ENCODE measurements around the gene ZNF416.

Gene ZNF416

GRCh38 chr19:57559008-57559403 is 19.7 kb downstream of the ZNF416 start:
- no peak for DNase-seq (ENCODE audit: low read depth)

GRCh38 chr19:57558525-57558924 is 20.2 kb downstream of the ZNF416 start:
- DNase-seq (ENCODE audit: low read depth): no peak

- DNase-seq (ENCODE audit: low read depth): no peak
Measured at GRCh38 chr19:57557659-57558058, 21.1 kb downstream of the ZNF416 start.

DNA sequence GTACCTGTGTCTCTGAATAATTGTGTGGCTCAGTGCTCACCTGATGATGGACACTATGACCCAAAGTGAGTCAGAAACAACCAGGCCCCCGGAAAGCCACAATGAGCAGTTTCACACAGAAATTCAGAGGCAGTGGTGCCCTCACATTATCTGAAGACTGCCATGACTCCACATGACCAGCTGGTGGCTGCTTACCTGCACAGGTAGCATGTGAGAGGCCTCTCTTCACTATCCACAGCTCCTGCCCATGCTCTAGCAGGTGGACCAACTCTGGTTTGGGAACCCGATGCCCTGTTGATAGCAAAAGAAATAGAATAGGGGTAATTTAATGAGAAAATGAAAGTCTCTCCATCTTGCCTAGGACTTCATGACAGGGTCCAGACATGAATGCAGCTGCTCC is 26.3 kb downstream of the ZNF416 start:
- no peak for DNase-seq (ENCODE audit: low read depth)

GRCh38 chr19:57546513-57546912 is 32.2 kb downstream of the ZNF416 start:
- DNase-seq (ENCODE audit: low read depth): no peak

- no peak for DNase-seq (ENCODE audit: low read depth)
Measured at GRCh38 chr19:57537953-57538547, 40.7 kb downstream of the ZNF416 start.

GRCh38 chr19:57527136-57527881 is 51.4 kb downstream of the ZNF416 start, which contains the start of gene ZNF549:
ZNF549 (plus strand) TSS chr19:57527356; CDS start chr19:57527574, 218 bp downstream.
- peak; percentile 78 for DNase-seq (ENCODE audit: low read depth)
